Transverse colon (tissue), 3 donors: ENCODE data around the gene SEMA3G.

ENCODE experiments used
- POLR2A ChIP-seq: fragments of 450-650 bp; IDR thresholded peaks from one replicate; pipeline ENCODE4 v1.6.1; 2016; ENCODE audit warnings: antibody characterized with exemption, mild to moderate bottlenecking, moderate library complexity
- TF ChIP-seq, protein P1 (sequence below), 5 experiments: fragments of 200-600 bp in 3 of 5; fragments of 450-650 bp in 2 of 5; sonication (generic) in 3 of 5; IDR thresholded peaks; 1 replicate in 2 of 5; 2 replicates in 3 of 5; pipeline ENCODE4 v1.5.1; 2016 to 2017; ENCODE audit warnings: antibody characterized with exemption in 5 of 5, inconsistent platforms in 3 of 5, mild to moderate bottlenecking in 2 of 5, moderate library complexity in 1 of 5

DNA sequence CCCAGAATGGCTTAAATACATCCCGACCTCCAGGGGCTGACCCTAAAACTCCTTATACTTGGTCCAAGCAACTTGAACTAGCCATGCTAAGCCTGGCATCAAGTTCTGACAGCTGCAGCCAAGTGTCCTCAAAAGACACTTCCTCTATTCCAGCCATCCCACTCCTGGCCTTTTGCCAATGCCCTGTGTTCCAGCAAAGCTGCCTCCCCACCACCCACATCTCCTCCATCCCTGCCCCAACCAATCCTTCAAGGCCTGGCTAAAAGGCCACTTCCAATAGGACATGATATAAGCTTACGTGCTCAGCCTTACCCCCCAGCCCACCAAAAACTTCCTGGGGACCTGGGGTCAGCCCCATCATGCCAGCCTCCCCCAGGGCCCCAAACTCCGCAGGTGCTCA, 40.9 kb downstream of the SEMA3G start:
- TF ChIP-seq, protein P1, sequence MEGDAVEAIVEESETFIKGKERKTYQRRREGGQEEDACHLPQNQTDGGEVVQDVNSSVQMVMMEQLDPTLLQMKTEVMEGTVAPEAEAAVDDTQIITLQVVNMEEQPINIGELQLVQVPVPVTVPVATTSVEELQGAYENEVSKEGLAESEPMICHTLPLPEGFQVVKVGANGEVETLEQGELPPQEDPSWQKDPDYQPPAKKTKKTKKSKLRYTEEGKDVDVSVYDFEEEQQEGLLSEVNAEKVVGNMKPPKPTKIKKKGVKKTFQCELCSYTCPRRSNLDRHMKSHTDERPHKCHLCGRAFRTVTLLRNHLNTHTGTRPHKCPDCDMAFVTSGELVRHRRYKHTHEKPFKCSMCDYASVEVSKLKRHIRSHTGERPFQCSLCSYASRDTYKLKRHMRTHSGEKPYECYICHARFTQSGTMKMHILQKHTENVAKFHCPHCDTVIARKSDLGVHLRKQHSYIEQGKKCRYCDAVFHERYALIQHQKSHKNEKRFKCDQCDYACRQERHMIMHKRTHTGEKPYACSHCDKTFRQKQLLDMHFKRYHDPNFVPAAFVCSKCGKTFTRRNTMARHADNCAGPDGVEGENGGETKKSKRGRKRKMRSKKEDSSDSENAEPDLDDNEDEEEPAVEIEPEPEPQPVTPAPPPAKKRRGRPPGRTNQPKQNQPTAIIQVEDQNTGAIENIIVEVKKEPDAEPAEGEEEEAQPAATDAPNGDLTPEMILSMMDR (IDR thresholded peaks at IDR 0.05) = no peak
- TF ChIP-seq POLR2A = no peak
